Thyroid gland (tissue), 4 donors: ENCODE data around the gene COG5. TPM values are rescaled to one million over a fixed set of nuclear protein-coding genes. Genes with fewer than 3 reads are reported as not detected.

Experiments
- DNase-seq, 2 donors: peaks; one replicate each; pipeline ENCODE4 v3.0.0-alpha.2; 2019
- H3K27ac ChIP-seq, 3 donors: fragments of 200-600 bp; sonication (generic); 1 replicate in 2 of 3; 2 replicates in 1 of 3; pipeline ENCODE4 v1.5.1; 2016 to 2019; ENCODE audit warnings: mild to moderate bottlenecking in 1 of 3, moderate library complexity in 1 of 3
- H3K27me3 ChIP-seq: fragments of 200-600 bp; sonication (generic); one replicate; pipeline ENCODE4 v1.5.1; 2019
- H3K36me3 ChIP-seq, 2 donors: fragments of 200-600 bp; sonication (generic); one replicate each; pipeline ENCODE4 v1.5.1; 2016 to 2019
- H3K4me1 ChIP-seq, 2 donors: fragments of 200-600 bp; sonication (generic); one replicate each; pipeline ENCODE4 v1.5.1; 2017 to 2019
- H3K4me3 ChIP-seq, 3 donors: fragments of 200-600 bp; sonication (generic); replicated peaks in 1 of 3; 1 replicate in 2 of 3; 2 replicates in 1 of 3; pipeline ENCODE4 v1.5.1; 2016; ENCODE audit warnings: mild to moderate bottlenecking in 1 of 3
- H3K9me3 ChIP-seq: fragments of 200-600 bp; sonication (generic); one replicate; pipeline ENCODE4 v1.5.1; 2017
- POLR2A ChIP-seq, 2 donors: fragments of 450-650 bp; IDR thresholded peaks; one replicate each; pipeline ENCODE4 v1.6.1; 2017; ENCODE audit warnings: antibody characterized with exemption in 2 of 2, mild to moderate bottlenecking in 2 of 2, moderate library complexity in 1 of 2
- WGBS, 2 donors: methylation state at CpG; one replicate each; pipeline ENCODE4 v1.1.5; 2017; 5-methylcytosine and 5-hydroxymethylcytosine counted together
- intact Hi-C: fragments of 100-400 bp; cut with DNase I; formaldehyde crosslinking; loops from one replicate; pipeline ENCODE4 v1.15.1; 2023
- total RNA-seq, 4 donors: library from RNA; depleted of rRNA; stranded (reverse); fragments of >200 nt; gene quantifications; one replicate each; pipeline ENCODE4 v1.2.3, GENCODE V29; 2016
- TF ChIP-seq, protein P1 (sequence below), 6 experiments: fragments of 200-600 bp in 3 of 6; fragments of 450-650 bp in 3 of 6; sonication (generic) in 3 of 6; IDR thresholded peaks; one replicate each; pipeline ENCODE4 v1.5.1; 2016 to 2019; ENCODE audit warnings: antibody characterized with exemption in 6 of 6, mild to moderate bottlenecking in 2 of 6, inconsistent platforms in 1 of 6, moderate library complexity in 1 of 6

The COG5 gene
- total RNA-seq, 4 donors from 2014 or later = 108 to 268 (median 148) TPM

DNA sequence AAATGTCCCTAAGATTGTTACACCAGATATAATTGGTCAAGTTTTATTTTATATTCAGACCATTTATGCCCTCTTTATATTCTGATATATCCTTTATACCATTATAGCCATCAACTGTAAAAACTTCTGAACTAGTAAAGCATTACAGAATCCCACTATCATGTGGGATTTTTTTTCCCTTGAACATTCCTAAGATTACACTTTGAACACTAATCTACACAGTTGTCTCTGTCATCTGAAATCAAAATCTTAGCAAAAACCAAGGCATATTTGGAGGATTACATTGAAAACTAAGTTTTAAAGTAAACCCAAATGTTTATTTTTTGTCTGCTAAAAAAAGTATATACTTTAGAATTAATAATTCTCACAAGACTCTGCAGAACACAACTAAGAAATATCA lies 210.0 kb downstream of the COG5 start:
- no peak overlapping the region for H3K27ac ChIP-seq
- H3K27me3 ChIP-seq = no peaks in the 10 kb centered on the region
- no peak overlapping the region for H3K4me3 ChIP-seq
- no peaks in the 10 kb centered on the region for H3K9me3 ChIP-seq
- no peaks in the 10 kb centered on the region for H3K4me1 ChIP-seq
- H3K36me3 ChIP-seq = no peaks in the 10 kb centered on the region
- no peak for DNase-seq
- TF ChIP-seq, protein P1, sequence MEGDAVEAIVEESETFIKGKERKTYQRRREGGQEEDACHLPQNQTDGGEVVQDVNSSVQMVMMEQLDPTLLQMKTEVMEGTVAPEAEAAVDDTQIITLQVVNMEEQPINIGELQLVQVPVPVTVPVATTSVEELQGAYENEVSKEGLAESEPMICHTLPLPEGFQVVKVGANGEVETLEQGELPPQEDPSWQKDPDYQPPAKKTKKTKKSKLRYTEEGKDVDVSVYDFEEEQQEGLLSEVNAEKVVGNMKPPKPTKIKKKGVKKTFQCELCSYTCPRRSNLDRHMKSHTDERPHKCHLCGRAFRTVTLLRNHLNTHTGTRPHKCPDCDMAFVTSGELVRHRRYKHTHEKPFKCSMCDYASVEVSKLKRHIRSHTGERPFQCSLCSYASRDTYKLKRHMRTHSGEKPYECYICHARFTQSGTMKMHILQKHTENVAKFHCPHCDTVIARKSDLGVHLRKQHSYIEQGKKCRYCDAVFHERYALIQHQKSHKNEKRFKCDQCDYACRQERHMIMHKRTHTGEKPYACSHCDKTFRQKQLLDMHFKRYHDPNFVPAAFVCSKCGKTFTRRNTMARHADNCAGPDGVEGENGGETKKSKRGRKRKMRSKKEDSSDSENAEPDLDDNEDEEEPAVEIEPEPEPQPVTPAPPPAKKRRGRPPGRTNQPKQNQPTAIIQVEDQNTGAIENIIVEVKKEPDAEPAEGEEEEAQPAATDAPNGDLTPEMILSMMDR (IDR thresholded peaks at IDR 0.05) = no peak
- no peak for TF ChIP-seq POLR2A (IDR thresholded peaks at IDR 0.05)
- intact Hi-C loops = no loop called here

DNA sequence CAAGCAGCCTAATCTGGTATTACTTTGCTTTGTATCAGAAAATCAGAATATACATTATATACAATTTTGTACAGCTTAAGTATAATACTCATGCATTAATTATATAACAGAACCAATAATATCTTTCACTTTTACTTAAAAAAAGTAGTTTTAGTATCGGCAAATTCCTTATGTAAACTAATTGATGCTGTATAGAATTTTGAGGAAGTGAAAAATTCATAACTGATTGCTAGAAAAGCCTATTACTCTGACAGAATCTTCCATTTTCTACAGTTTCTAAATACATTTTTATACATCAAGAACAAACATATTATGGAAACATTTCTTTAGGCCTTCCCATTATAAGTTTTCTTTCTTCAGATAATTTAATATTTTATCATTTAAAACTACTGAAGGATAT lies 217.8 kb downstream of the COG5 start:
- no peak overlapping the region for H3K4me3 ChIP-seq
- intact Hi-C loops = no loop called here

DNA sequence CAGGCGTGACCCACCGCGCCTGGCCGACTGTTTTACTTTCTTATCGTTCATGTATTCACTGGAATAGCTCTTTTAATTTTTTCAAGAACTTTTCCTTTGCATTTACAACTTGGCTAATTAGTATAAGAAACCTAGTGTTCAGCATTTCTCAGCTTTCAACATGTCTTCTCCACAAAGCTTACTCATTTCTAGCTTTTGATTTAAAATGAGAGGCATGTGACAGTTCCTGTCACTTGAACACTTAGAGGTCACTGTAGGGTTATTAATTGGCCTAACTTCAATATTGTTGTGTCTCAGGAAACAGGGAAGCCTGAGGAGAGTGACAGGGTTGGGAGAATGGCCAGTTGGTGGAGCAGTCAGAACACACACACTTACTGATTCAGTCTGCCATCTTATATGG lies 218.9 kb downstream of the COG5 start:
- no peaks in the 10 kb centered on the region for H3K9me3 ChIP-seq
- intact Hi-C loops = no loop called here
- no peaks in the 10 kb centered on the region for H3K36me3 ChIP-seq
- no peaks in the 10 kb centered on the region for H3K27me3 ChIP-seq
- H3K27ac ChIP-seq = no peak overlapping the region
- TF ChIP-seq, protein P1 (IDR thresholded peaks at IDR 0.05) = no peak
- TF ChIP-seq POLR2A (IDR thresholded peaks at IDR 0.05) = no peak
- WGBS, 2 donors = 98 to 100% methylated on average over 5 of the region's 5 CpGs
- DNase-seq = no peak
- H3K4me1 ChIP-seq = no peaks in the 10 kb centered on the region
- no peak overlapping the region for H3K4me3 ChIP-seq

More for the DNA sequence above, 217.8 kb downstream of the COG5 start:
- H3K9me3 ChIP-seq = no peaks in the 10 kb centered on the region
- DNase-seq = no peak
- WGBS, 2 donors = 93 to 95% methylated on average over 1 of the region's 1 CpG
- H3K27ac ChIP-seq = no peak overlapping the region
- no peaks in the 10 kb centered on the region for H3K27me3 ChIP-seq
- TF ChIP-seq, protein P1 (IDR thresholded peaks at IDR 0.05) = no peak
- TF ChIP-seq POLR2A (IDR thresholded peaks at IDR 0.05) = no peak
- H3K36me3 ChIP-seq = no peaks in the 10 kb centered on the region
- no peaks in the 10 kb centered on the region for H3K4me1 ChIP-seq

DNA sequence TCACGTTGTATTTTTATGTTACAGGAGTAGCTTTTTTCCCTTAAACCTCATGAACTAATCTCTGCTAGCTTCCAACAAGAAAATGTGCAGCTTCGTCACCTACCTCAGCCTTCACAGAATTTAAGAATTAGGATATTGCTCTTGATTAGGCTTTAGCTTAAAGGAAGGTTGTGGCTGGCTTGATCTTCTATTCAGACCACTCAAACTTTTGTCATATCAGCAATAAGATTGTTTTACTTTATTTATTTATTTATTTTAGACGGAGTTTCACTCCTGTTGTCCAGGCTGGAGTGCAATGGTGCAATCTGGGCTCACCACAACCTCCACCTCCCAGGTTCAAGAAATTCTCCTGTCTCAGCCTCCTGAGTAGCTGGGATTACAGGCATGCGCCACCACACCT lies 219.4 kb downstream of the COG5 start:
- no peaks in the 10 kb centered on the region for H3K36me3 ChIP-seq
- WGBS, 2 donors = 96 to 98% methylated on average over 4 of the region's 4 CpGs
- no peak for TF ChIP-seq POLR2A (IDR thresholded peaks at IDR 0.05)
- TF ChIP-seq, protein P1 (IDR thresholded peaks at IDR 0.05) = no peak
- intact Hi-C loops = no loop called here
- H3K9me3 ChIP-seq = no peaks in the 10 kb centered on the region
- H3K27ac ChIP-seq = no peak overlapping the region
- no peaks in the 10 kb centered on the region for H3K4me1 ChIP-seq
- H3K4me3 ChIP-seq = no peak overlapping the region
- DNase-seq = no peak
- no peaks in the 10 kb centered on the region for H3K27me3 ChIP-seq

DNA sequence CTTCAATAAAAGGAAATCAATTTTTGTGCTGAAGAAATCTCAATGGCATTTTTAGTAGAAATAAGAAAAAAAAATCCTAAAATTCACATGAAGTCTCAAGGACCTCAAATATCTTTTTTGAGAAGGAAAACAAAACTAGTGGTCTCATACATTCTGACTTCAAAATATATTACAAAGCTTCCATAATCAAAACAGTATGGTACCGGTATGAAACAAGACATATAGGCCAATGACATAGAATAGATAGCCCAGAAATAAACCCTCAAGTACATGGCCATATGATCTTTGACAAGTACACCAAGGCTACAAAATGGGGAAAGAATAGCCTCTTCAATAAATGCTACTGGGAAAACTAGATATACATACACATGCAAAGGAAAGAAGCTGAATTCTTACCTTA lies 225.6 kb downstream of the COG5 start:
- intact Hi-C loops = no loop called here
- Histone ChIP-seq H3K4me1 (no peaks in the 10 kb centered on the region), H3K36me3 (no peaks in the 10 kb centered on the region), H3K27ac (no peak overlapping the region), H3K4me3 (no peak overlapping the region), H3K27me3 (no peaks in the 10 kb centered on the region), H3K9me3 (no peaks in the 10 kb centered on the region)
- 94 to 100% methylated on average over 1 of the region's 1 CpG for WGBS, 2 donors
- TF ChIP-seq, protein P1 (IDR thresholded peaks at IDR 0.05) = no peak
- no peak for TF ChIP-seq POLR2A (IDR thresholded peaks at IDR 0.05)
- no peak for DNase-seq
